Osteoblast (primary cell): ENCODE measurements around the gene AMOTL2. TPM values are rescaled to one million over a fixed set of nuclear protein-coding genes. Genes with fewer than 3 reads are reported as not detected.

Experiments
- DNase-seq: peaks from one replicate; pipeline ENCODE4 v3.0.0; 2011; ENCODE audit warnings: low spot score, mixed read lengths; ENCODE audit not compliant: insufficient read length; ENCODE audit errors: missing footprints
- H2AFZ ChIP-seq: 2 replicates; pipeline ENCODE4 v1.6.0; 2011; ENCODE audit warnings: mild to moderate bottlenecking, low read length
- H3K27ac ChIP-seq: 2 replicates; pipeline ENCODE4 v1.5.1; 2011; ENCODE audit warnings: mild to moderate bottlenecking, low read depth, low read length, moderate library complexity
- H3K27me3 ChIP-seq: 2 replicates; pipeline ENCODE4 v1.6.0; 2012; ENCODE audit warnings: mild to moderate bottlenecking, control low read depth, inconsistent platforms, low read length, moderate library complexity; ENCODE audit not compliant: insufficient read depth
- H3K36me3 ChIP-seq: 2 replicates; pipeline ENCODE4 v1.5.1; 2011; ENCODE audit warnings: mild to moderate bottlenecking, low read length, control low read depth, moderate library complexity; ENCODE audit not compliant: insufficient read depth
- H3K4me1 ChIP-seq: 2 replicates; pipeline ENCODE4 v1.5.1; 2011; ENCODE audit warnings: mild to moderate bottlenecking, low read length, control low read depth, moderate library complexity; ENCODE audit not compliant: insufficient read depth
- H3K4me2 ChIP-seq: 2 replicates; pipeline ENCODE4 v1.6.0; 2011; ENCODE audit warnings: mild to moderate bottlenecking, low read length; ENCODE audit not compliant: insufficient read depth
- H3K4me3 ChIP-seq: fragments of 200-600 bp; sonication (generic); 3 replicates; pipeline ENCODE4 v1.5.1; 2012; ENCODE audit warnings: mild to moderate bottlenecking, low read length, inconsistent platforms; ENCODE audit not compliant: insufficient read depth
- H3K79me2 ChIP-seq: 2 replicates; pipeline ENCODE4 v1.6.0; 2012; ENCODE audit warnings: mild to moderate bottlenecking, low read length, control low read depth, inconsistent platforms; ENCODE audit not compliant: insufficient read depth
- H3K9me3 ChIP-seq: 2 replicates; pipeline ENCODE4 v1.5.1; 2011; ENCODE audit warnings: low read depth, low read length, control low read depth
- H4K20me1 ChIP-seq: 2 replicates; pipeline ENCODE4 v1.6.0; 2012; ENCODE audit warnings: mild to moderate bottlenecking, low read length, control low read depth; ENCODE audit not compliant: insufficient read depth
- total RNA-seq: library from RNA; depleted of rRNA; stranded (reverse); fragments of >200 nt; gene quantifications from 2 replicates; pipeline ENCODE4 v1.2.3, GENCODE V29; 2012
- TF ChIP-seq, protein P1 (sequence below): IDR thresholded peaks from 2 replicates; pipeline ENCODE4 v1.5.1; 2011; ENCODE audit warnings: mild to moderate bottlenecking, low read depth, low read length, moderate library complexity; ENCODE audit errors: extremely low read depth

Gene AMOTL2
- total RNA-seq, 1 donor: 300 TPM

- Histone ChIP-seq H2AFZ (no peak overlapping the region), H3K4me1 (peaks cover 97% of the 10 kb centered on the region), H3K27ac (peak overlapping the region; percentile 84), H3K27me3 (no peaks in the 10 kb centered on the region), H4K20me1 (peaks cover 44% of the 10 kb centered on the region), H3K36me3 (peaks cover 96% of the 10 kb centered on the region), H3K9me3 (no peaks in the 10 kb centered on the region), H3K4me3 (no peak overlapping the region), H3K4me2 (no peak overlapping the region), H3K79me2 (peaks cover 58% of the 10 kb centered on the region)
- TF ChIP-seq, protein P1, sequence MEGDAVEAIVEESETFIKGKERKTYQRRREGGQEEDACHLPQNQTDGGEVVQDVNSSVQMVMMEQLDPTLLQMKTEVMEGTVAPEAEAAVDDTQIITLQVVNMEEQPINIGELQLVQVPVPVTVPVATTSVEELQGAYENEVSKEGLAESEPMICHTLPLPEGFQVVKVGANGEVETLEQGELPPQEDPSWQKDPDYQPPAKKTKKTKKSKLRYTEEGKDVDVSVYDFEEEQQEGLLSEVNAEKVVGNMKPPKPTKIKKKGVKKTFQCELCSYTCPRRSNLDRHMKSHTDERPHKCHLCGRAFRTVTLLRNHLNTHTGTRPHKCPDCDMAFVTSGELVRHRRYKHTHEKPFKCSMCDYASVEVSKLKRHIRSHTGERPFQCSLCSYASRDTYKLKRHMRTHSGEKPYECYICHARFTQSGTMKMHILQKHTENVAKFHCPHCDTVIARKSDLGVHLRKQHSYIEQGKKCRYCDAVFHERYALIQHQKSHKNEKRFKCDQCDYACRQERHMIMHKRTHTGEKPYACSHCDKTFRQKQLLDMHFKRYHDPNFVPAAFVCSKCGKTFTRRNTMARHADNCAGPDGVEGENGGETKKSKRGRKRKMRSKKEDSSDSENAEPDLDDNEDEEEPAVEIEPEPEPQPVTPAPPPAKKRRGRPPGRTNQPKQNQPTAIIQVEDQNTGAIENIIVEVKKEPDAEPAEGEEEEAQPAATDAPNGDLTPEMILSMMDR: no peak
- peak; percentile 56 for DNase-seq
Observed at GRCh38 chr3:134361162-134361835, 12.9 kb downstream of the AMOTL2 start.

DNA sequence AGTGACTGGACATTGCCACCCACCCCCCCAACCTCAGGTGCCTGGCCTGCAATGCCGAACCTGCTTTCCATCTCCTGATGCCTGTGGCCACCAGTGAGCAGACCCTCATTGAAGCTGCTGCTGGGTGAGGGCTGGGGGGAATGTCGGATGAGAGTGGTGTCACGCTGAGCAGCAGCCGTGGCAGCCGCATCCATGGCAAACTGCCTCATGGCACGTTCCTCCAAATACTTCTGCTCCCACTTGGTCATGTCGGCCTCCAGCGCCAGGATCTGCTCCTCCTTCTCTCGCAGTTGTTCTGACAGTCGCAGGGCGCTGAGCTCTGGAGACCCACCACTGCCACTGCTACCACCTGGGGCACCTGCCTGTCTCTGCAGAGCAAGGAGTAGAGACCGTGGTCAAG is 14.2 kb downstream of the AMOTL2 start:
- H3K4me1 ChIP-seq: peaks cover 97% of the 10 kb centered on the region
- H3K27me3 ChIP-seq: no peaks in the 10 kb centered on the region
- peak overlapping the region; percentile 93 for H3K27ac ChIP-seq
- H3K79me2 ChIP-seq: peaks cover 52% of the 10 kb centered on the region
- TF ChIP-seq, protein P1: no peak
- H3K4me2 ChIP-seq: peak overlapping the region; percentile 20
- no peaks in the 10 kb centered on the region for H3K9me3 ChIP-seq
- no peak overlapping the region for H3K4me3 ChIP-seq
- peaks cover 96% of the 10 kb centered on the region for H3K36me3 ChIP-seq
- H4K20me1 ChIP-seq: peaks cover 38% of the 10 kb centered on the region
- no peak overlapping the region for H2AFZ ChIP-seq
- DNase-seq: no peak

GRCh38 chr3:134359121-134360010 is 14.9 kb downstream of the AMOTL2 start:
- Histone ChIP-seq H3K27ac (peak overlapping the region; percentile 93), H2AFZ (no peak overlapping the region)
- peak; percentile 81 for DNase-seq

More at GRCh38 chr3:134359121-134360010, 14.9 kb downstream of the AMOTL2 start:
- peaks cover 96% of the 10 kb centered on the region for H3K36me3 ChIP-seq
- TF ChIP-seq, protein P1: no peak
- H3K9me3 ChIP-seq: no peaks in the 10 kb centered on the region
- peak overlapping the region; percentile 20 for H3K4me2 ChIP-seq
- peaks cover 45% of the 10 kb centered on the region for H4K20me1 ChIP-seq
- no peak overlapping the region for H3K4me3 ChIP-seq
- H3K4me1 ChIP-seq: peaks cover 90% of the 10 kb centered on the region
- peaks cover 52% of the 10 kb centered on the region for H3K79me2 ChIP-seq
- H3K27me3 ChIP-seq: no peaks in the 10 kb centered on the region
